HG03159 (cell line): ENCODE measurements around the gene FHOD1.

ENCODE experiments used
- ATAC-seq: cut with Tn5 transposase; IDR thresholded peaks from one replicate; pipeline ENCODE4 v1.9.1; 2021; ENCODE audit warnings: mild to moderate bottlenecking, moderate library complexity; ENCODE audit not compliant: unreplicated experiment

FHOD1 gene

GRCh38 chr16:67210069-67210937 is 37.0 kb downstream of the FHOD1 start:
- ATAC-seq = no peak

- no peak for ATAC-seq
Measured at GRCh38 chr16:67209565-67209964, 37.7 kb downstream of the FHOD1 start.

- no peak for ATAC-seq
Measured at GRCh38 chr16:67208154-67208896, 39.0 kb downstream of the FHOD1 start.

- ATAC-seq = no peak
Measured at GRCh38 chr16:67207249-67208091, 39.8 kb downstream of the FHOD1 start.

- no peak for ATAC-seq
Measured at GRCh38 chr16:67206838-67207248, 40.4 kb downstream of the FHOD1 start.

- no peak for ATAC-seq
Measured at GRCh38 chr16:67206129-67206837, 41.0 kb downstream of the FHOD1 start.

GRCh38 chr16:67204076-67204475 is 43.2 kb downstream of the FHOD1 start:
- no peak for ATAC-seq

- no peak for ATAC-seq
Measured at GRCh38 chr16:67202956-67203493, 44.3 kb downstream of the FHOD1 start.

- ATAC-seq = no peak
Measured at GRCh38 chr16:67202426-67202825, 44.9 kb downstream of the FHOD1 start.

GRCh38 chr16:67201411-67202345 is 45.6 kb downstream of the FHOD1 start:
- no peak for ATAC-seq

- no peak for ATAC-seq
Measured at GRCh38 chr16:67200491-67200890, 46.8 kb downstream of the FHOD1 start.

- ATAC-seq = no peak
Measured at GRCh38 chr16:67199808-67200198, 47.5 kb downstream of the FHOD1 start.

GRCh38 chr16:67199011-67199807 is 48.1 kb downstream of the FHOD1 start, which contains the start of gene ELMO3:
Gene ELMO3, plus strand, starts transcription at chr16:67199131. Its CDS starts 196 bp downstream, at chr16:67199327.
- ATAC-seq = no peak

GRCh38 chr16:67198238-67198734 is 49.0 kb downstream of the FHOD1 start:
- no peak for ATAC-seq

GRCh38 chr16:67197704-67198103 is 49.6 kb downstream of the FHOD1 start:
- no peak for ATAC-seq

GRCh38 chr16:67196881-67197280 is 50.4 kb downstream of the FHOD1 start:
- ATAC-seq = no peak

GRCh38 chr16:67195676-67196075 is 51.6 kb downstream of the FHOD1 start:
- no peak for ATAC-seq

GRCh38 chr16:67194260-67194659 is 53.0 kb downstream of the FHOD1 start:
- ATAC-seq = no peak
